GM10266 (cell line): Measurements from ENCODE around the gene MAP7D1.

Experiments
- DNase-seq: peaks from one replicate; pipeline ENCODE4 v3.0.0; 2012; ENCODE audit errors: extremely low spot score
- CTCF ChIP-seq: IDR thresholded peaks from 2 replicates; pipeline ENCODE4 v1.5.1; 2012; ENCODE audit warnings: mild to moderate bottlenecking, low read depth; ENCODE audit not compliant: control insufficient read depth, insufficient read depth; ENCODE audit errors: missing control alignments

Gene MAP7D1

DNA sequence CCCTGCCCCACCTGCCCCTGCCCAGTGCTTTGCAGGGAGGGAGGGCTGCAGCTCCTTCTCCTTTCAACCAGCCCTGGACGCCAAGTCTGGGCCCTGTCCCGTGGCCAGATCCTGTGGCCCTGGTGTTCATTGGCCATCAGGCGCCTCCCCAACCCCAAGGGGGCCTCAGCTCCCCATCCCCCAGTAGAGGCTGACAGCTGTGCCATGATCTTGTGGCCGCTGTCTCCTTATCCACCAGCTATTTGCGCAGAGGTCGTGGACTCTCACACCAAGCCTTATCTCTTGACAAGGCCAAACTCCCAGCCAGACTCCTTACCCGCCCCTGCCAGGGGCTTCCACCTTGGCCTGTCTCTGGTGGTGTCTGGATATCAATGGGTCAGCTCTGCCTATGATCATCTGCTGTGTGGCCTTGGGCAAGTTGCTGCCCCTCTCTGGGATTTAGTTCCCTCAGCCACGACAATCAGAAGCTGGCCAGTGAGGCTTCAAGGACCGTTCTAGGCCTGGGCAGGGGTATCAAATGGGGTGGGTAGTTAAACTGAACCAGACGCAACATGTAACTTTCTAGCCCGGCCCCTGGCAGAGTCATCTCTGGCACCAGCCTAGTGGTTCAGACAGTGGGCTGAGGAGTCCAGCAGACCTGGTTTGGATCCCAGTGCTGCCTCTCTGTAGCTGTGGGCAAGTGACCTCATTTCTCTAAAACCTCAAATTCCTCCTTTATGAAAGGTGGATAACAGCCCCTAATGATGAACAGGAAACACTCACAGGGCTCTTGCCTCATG lies 27.6 kb upstream of the MAP7D1 start:
- no peak for DNase-seq
- no peak for TF ChIP-seq CTCF

DNA sequence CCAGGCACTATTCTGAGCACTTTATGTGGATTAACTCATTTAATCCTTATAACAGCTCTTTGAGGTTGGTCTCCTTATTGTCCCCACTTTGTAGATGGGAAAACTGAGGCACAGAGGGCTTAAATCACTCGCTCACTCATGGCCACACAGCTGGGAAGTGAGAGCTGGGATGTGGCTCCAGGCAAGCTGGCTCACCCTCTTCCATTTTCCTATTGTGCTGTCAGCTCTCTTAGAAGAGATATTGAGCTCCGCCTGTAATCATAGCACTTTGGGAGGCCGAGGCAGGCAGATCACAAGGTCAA lies 27.1 kb upstream of the MAP7D1 start:
- DNase-seq, result no peak
- TF ChIP-seq CTCF, result no peak

DNA sequence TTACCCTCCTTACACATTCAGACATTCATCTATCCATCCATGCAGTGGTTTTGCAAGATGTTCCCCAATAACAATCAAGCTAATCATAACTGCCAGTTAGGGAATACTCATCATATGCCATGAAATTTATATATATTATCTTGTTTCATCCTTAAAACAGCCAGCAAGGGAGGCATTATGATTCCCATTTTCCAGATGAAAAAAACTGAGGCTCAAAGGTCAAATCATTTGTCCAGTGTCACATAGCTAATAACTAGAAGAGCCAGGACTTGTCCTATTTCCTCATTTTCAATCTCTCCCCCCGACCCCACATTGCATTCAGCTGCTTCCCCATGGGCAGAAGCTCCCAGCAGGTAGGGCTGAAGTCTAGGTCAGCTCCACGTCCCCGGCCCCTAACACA lies 23.9 kb upstream of the MAP7D1 start:
- no peak for DNase-seq
- TF ChIP-seq CTCF, result no peak

- DNase-seq, result no peak
- TF ChIP-seq CTCF, result no peak
Measured at GRCh38 chr1:36133484-36133883, 22.5 kb upstream of the MAP7D1 start.

DNA sequence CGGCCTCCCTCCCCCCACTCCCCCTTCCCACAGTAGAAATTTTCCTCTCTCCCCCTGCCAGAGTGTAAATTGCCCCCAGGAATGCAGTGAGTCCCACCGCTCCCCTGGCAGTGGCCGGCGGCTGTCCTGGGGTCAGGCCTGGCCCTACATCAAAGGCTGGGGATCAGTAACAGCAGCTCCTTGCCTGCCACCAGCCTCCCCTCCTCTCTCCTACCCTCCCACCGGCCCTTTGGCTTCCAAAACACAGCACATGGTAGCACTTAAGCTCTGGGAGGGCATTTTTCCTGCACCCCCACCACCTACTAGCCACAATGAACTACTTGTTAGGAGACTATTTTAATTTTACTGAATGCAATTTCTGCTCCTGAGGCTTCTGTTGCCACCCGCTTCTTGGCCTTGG lies 21.9 kb upstream of the MAP7D1 start:
- no peak for TF ChIP-seq CTCF
- no peak for DNase-seq

GRCh38 chr1:36134505-36135329 lies 21.2 kb upstream of the MAP7D1 start:
- peak; percentile 74 for DNase-seq
- TF ChIP-seq CTCF, result peak; percentile 63

GRCh38 chr1:36135330-36135667 lies 20.7 kb upstream of the MAP7D1 start:
- no peak for TF ChIP-seq CTCF

More at GRCh38 chr1:36135330-36135667, 20.7 kb upstream of the MAP7D1 start:
- no peak for DNase-seq
